ENCODE results near the gene CNIH2. TPM values are rescaled to one million over a fixed set of nuclear protein-coding genes. Genes with fewer than 3 reads are reported as not detected.
"Not testable (repeated sequence)": the region's sequence is repeated elsewhere in the genome, so short reads cannot be mapped to it uniquely, and the experiment has no call there.

Gene CNIH2
- total RNA-seq, 2 donors from 2014 or later: 1.7 to 4.5 TPM

- Mint-ChIP-seq H3K9me3 (no peaks in the 10 kb centered on the region), H3K27ac (peak overlapping the region; percentile 8 to 73), H3K36me3 (no peaks in the 10 kb centered on the region)
- DNase-seq (ENCODE audit: low spot score in 2 of 2) (no peak), ATAC-seq (no peak)
These were observed 30.2 kb upstream of the CNIH2 start for GRCh38 chr11:66247801-66248200.

GRCh38 chr11:66248903-66249302 lies 29.1 kb upstream of the CNIH2 start:
- peak in 1 of 2 donors; percentile 41 for ATAC-seq
- no peaks in the 10 kb centered on the region for H3K36me3 Mint-ChIP-seq
- DNase-seq (ENCODE audit: low spot score in 2 of 2): no peak
- peak overlapping the region in 1 of 2 donors; percentile 54 for H3K27ac Mint-ChIP-seq
- H3K9me3 Mint-ChIP-seq: no peaks in the 10 kb centered on the region

- ATAC-seq (no peak), DNase-seq (ENCODE audit: low spot score in 2 of 2) (no peak)
- no peaks in the 10 kb centered on the region for H3K9me3 Mint-ChIP-seq
- H3K36me3 Mint-ChIP-seq: no peaks in the 10 kb centered on the region
- H3K27ac Mint-ChIP-seq: peak overlapping the region in 1 of 2 donors; percentile 78
These were observed 26.2 kb upstream of the CNIH2 start for GRCh38 chr11:66251809-66252208.

GRCh38 chr11:66253081-66253480 lies 24.9 kb upstream of the CNIH2 start:
- not testable (repeated sequence) for ATAC-seq; H3K36me3 Mint-ChIP-seq; DNase-seq (ENCODE audit: low spot score in 2 of 2); H3K9me3 Mint-ChIP-seq
- H3K27ac Mint-ChIP-seq: peak overlapping the region; percentile 65

GRCh38 chr11:66258473-66258893 lies 19.5 kb upstream of the CNIH2 start:
- Mint-ChIP-seq H3K27ac (peak overlapping the region; percentile 84 to 96), H3K36me3 (peaks cover 16 to 20% of the 10 kb centered on the region in 2 donors), H3K9me3 (no peaks in the 10 kb centered on the region)
- DNase-seq (ENCODE audit: low spot score in 2 of 2): no peak
- peak in 1 of 2 donors; percentile 1 for ATAC-seq

GRCh38 chr11:66259225-66259624 lies 18.8 kb upstream of the CNIH2 start:
- H3K27ac Mint-ChIP-seq: peak overlapping the region; percentile 84 to 96

GRCh38 chr11:66259956-66260355 lies 18.0 kb upstream of the CNIH2 start:
- Mint-ChIP-seq H3K36me3 (peaks cover 16 to 20% of the 10 kb centered on the region in 2 donors), H3K27ac (no peak overlapping the region), H3K9me3 (no peaks in the 10 kb centered on the region)
- no peak for ATAC-seq
- no peak for DNase-seq (ENCODE audit: low spot score in 2 of 2)

More at GRCh38 chr11:66259225-66259624, 18.8 kb upstream of the CNIH2 start:
- DNase-seq (ENCODE audit: low spot score in 2 of 2) (no peak), ATAC-seq (no peak)
- Mint-ChIP-seq H3K9me3 (no peaks in the 10 kb centered on the region), H3K36me3 (peaks cover 16 to 20% of the 10 kb centered on the region in 2 donors)

- no peaks in the 10 kb centered on the region for H3K9me3 Mint-ChIP-seq
- H3K27ac Mint-ChIP-seq: peak overlapping the region in 1 of 2 donors; percentile 55
- no peak for ATAC-seq
- H3K36me3 Mint-ChIP-seq: peaks cover 16 to 20% of the 10 kb centered on the region in 2 donors
- DNase-seq (ENCODE audit: low spot score in 2 of 2): no peak
These were observed 16.4 kb upstream of the CNIH2 start for GRCh38 chr11:66261578-66261977.

GRCh38 chr11:66262191-66262590 lies 15.8 kb upstream of the CNIH2 start:
- Mint-ChIP-seq H3K9me3 (no peaks in the 10 kb centered on the region), H3K36me3 (peaks cover 16 to 20% of the 10 kb centered on the region in 2 donors), H3K27ac (peak overlapping the region in 1 of 2 donors; percentile 68)
- no peak for ATAC-seq
- DNase-seq (ENCODE audit: low spot score in 2 of 2): no peak

- DNase-seq (ENCODE audit: low spot score in 2 of 2): no peak
- Mint-ChIP-seq H3K36me3 (peaks cover 16 to 20% of the 10 kb centered on the region in 2 donors), H3K9me3 (no peaks in the 10 kb centered on the region), H3K27ac (peak overlapping the region in 1 of 2 donors; percentile 38)
- no peak for ATAC-seq
These were observed 15.3 kb upstream of the CNIH2 start for GRCh38 chr11:66262696-66263095.

- Mint-ChIP-seq H3K9me3 (no peaks in the 10 kb centered on the region), H3K27ac (peak overlapping the region in 1 of 2 donors; percentile 38), H3K36me3 (peaks cover 17 to 20% of the 10 kb centered on the region in 2 donors)
- DNase-seq (ENCODE audit: low spot score in 2 of 2) (no peak), ATAC-seq (no peak)
These were observed 14.7 kb upstream of the CNIH2 start for GRCh38 chr11:66263231-66263630.

GRCh38 chr11:66263785-66264184 lies 14.2 kb upstream of the CNIH2 start:
- Mint-ChIP-seq H3K27ac (no peak overlapping the region), H3K9me3 (no peaks in the 10 kb centered on the region), H3K36me3 (peaks cover 15 to 18% of the 10 kb centered on the region in 2 donors)
- no peak for ATAC-seq
- DNase-seq (ENCODE audit: low spot score in 2 of 2): no peak

GRCh38 chr11:66264383-66264782 lies 13.6 kb upstream of the CNIH2 start:
- peak overlapping the region; percentile 30 to 36 for H3K27ac Mint-ChIP-seq
- H3K9me3 Mint-ChIP-seq: no peaks in the 10 kb centered on the region
- DNase-seq (ENCODE audit: low spot score in 2 of 2) (no peak), ATAC-seq (no peak)
- peaks cover 15 to 18% of the 10 kb centered on the region in 2 donors for H3K36me3 Mint-ChIP-seq

GRCh38 chr11:66264914-66265313 lies 13.1 kb upstream of the CNIH2 start:
- Mint-ChIP-seq H3K27ac (peak overlapping the region in 1 of 2 donors; percentile 30), H3K36me3 (peaks cover 12 to 18% of the 10 kb centered on the region in 2 donors), H3K9me3 (no peaks in the 10 kb centered on the region)
- peak in 1 of 2 donors; percentile 63 for DNase-seq (ENCODE audit: low spot score in 2 of 2)
- no peak for ATAC-seq

- H3K27ac Mint-ChIP-seq: peak overlapping the region in 1 of 2 donors; percentile 30
- ATAC-seq (no peak), DNase-seq (ENCODE audit: low spot score in 2 of 2) (no peak)
- H3K9me3 Mint-ChIP-seq: no peaks in the 10 kb centered on the region
- peaks cover 8 to 16% of the 10 kb centered on the region in 2 donors for H3K36me3 Mint-ChIP-seq
These were observed 12.2 kb upstream of the CNIH2 start for GRCh38 chr11:66265531-66266377.

GRCh38 chr11:66266378-66267038 lies 11.5 kb upstream of the CNIH2 start:
- Mint-ChIP-seq H3K9me3 (no peaks in the 10 kb centered on the region), H3K36me3 (peaks cover 8 to 16% of the 10 kb centered on the region in 2 donors), H3K27ac (peak overlapping the region in 1 of 2 donors; percentile 97)
- ATAC-seq: no peak
- DNase-seq (ENCODE audit: low spot score in 2 of 2): no peak

GRCh38 chr11:66267039-66267378 lies 11.0 kb upstream of the CNIH2 start:
- DNase-seq (ENCODE audit: low spot score in 2 of 2): no peak
- H3K27ac Mint-ChIP-seq: peak overlapping the region; percentile 90 to 97
- no peak for ATAC-seq
- H3K36me3 Mint-ChIP-seq: peaks cover 8 to 16% of the 10 kb centered on the region in 2 donors
- no peaks in the 10 kb centered on the region for H3K9me3 Mint-ChIP-seq
